Measurements from ENCODE around the gene ST7. TPM values are rescaled to one million over a fixed set of nuclear protein-coding genes. Genes with fewer than 3 reads are reported as not detected.

Gene ST7
- total RNA-seq, 1 experiment from 2014 or later: 27.2 TPM

DNA sequence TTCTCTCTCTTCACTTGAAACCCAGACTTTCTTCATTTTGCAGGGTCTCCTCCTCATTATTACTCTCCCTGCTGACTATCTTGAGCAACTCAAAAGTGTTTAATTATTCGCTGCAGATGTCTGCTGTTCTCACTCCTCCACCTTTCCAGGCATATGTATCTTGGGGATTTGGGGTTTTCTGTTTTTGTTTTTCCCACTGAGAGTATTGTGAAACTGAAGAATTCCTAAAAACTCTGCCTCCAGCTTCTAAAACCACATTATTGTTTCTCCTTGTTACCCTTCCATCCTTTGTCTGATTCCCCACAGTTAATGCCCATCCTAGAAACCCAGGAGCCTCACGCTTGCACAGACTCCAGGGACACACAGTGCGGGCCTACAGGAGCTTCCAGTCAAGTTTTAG is 318.3 kb downstream of the ST7 start:
- no peak for DNase-seq (ENCODE audit: low read depth)

DNA sequence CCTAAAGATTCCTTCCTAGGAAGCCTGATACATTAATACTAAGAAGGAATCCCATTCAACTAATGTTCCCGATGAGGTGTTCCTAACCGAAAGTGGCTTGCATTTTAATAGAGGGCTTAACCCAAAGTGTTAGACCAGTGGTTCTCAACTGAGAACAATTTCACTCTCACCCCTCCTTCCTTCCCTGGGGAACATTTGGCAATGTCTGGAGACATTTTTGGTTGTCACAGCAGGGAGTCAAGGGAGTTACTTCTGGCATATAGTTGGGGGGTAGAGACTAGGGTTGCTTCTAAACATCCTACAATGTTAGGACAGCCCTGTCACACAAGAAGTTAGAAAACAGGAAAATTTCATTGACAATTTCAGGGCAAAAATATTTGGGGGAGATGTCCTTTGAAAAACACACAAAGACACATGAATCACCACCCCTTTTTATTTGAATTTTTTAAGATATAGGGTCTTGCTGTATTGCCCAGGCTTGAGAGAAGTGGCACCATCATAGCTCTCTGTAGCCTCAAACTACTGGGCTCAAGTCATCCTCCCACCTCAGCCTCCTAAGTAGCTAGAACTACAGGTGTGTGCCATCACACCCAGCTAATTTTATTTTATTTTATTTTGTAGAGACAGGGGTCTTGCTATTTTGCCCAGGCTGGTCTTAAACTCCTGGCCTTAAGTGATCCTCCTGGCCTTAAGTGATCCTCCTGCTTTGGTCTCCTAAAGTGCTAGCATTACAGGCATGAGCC is 318.9 kb downstream of the ST7 start:
- no peak for DNase-seq (ENCODE audit: low read depth)

DNA sequence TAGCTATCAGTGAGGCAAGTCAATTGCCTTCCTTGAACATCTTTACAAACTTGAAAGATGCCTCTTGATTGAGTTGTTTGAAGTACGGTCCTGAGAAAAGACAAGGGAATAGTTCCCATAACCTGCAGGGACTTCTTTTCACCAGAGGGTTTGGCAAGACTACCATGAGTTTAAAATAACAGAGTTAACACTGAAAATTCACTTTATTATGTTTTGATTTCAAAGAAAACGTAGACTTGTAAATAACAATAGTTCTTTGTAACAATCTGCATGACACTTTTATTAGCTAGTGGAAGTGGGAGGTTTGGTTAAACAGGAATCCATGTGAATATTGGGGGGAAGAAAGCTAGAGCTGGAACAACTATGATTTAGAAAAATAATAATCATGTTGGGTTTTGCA is 320.0 kb downstream of the ST7 start:
- no peak for DNase-seq (ENCODE audit: low read depth)

DNA sequence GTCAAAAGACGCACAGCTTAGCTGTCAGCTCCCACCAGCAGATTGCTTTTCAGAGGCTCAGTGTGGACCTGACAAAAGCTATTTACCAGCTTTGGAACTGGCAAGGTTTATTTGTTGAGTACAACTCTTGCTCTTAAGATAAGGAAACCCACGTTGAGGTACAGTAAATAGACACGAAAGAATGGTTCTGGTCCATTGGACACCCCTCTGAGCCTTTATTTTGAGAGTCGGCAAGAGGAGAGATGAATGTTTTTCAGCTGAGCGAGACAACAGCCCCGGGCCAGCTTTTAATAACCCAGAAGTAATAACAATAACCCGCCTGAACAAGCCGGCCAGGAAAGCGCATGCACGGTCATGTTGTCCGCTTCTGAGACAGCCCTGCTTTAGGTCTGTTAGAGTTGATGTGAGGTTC is 320.5 kb downstream of the ST7 start:
- no peak for DNase-seq (ENCODE audit: low read depth)

DNA sequence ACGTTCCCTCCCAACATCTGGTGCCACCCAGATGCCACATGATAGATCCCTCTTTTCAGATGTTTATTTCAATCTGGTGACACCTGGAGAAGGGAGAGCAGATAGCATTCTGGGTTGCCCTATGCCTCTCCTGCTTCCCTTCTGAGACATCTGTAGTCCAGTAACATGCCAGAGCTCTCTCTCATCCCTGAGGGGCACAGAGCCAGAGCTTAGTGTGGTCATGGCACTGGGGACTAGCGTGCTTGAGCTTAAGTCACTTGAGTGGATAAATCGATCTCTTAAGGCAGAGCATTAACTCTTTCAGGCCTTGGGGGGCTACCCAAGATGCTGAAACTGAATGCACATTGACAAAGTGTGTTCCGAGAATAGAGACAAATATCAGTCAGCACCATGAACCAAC is 321.6 kb downstream of the ST7 start:
- no peak for DNase-seq (ENCODE audit: low read depth)

DNA sequence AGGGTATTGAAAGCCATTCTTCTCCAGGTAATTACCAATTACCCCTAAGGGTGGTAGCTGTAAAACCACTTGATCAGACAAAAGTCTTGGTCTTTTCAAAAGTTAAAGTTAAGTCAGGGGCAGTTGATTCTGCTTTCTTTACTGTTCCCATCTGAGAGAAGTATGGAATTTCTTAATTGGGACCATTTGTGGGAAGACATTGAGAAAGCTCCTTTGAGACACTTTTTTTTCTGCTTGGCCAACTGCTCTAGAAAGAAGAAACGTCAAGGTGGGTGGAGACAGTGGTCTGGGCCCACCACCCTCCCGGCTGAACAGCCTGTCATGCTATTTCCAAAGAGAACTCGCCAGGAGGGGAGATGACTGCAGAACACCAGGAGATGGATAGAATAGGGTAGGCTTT is 324.3 kb downstream of the ST7 start:
- no peak for DNase-seq (ENCODE audit: low read depth)

DNA sequence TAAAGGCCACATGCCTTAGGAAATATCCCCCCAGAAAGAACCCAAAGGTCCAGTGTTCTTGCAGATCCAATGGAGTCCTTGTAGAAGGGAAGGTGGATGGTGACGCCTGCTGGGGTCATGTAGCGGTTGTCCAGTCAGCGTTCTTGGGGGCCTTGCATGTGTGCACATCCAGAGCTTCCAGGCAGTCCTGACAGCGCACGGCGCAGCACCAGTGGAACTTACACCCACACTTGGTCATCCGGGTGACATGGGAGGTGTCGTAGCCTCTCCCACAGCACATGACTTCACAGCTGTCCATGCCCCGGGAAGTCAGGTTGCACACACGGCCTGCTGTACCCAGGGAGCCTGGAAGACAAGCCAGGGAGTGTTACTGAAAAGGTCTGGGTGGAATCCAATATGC is 324.7 kb downstream of the ST7 start:
- DNase-seq (ENCODE audit: low read depth): no peak

DNA sequence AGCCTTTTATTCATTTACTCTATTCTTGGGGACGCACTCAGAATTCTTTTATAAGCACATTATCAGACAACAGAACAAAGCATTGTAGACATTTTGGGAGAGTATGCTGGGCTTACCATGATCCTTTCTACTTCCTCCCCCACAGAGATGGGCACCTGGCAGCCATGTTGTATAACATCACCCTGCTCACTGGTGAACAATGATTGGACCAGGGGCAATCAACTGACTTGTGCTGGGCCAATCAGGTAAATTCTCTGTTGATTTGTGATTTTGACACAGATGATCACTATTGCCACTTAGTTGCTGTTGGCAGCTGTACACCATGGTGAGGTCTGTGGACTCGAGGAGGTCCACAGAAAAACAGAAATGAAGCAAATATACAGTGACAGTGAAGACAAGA is 325.9 kb downstream of the ST7 start:
- DNase-seq (ENCODE audit: low read depth): no peak

Other genes with a start within 250 kb of the ST7 start
- gene CAPZA2, start 90.9 kb upstream of the ST7 start, total RNA-seq (2014; rRNA removed; shearing (Covaris generic)): 126 and 214 TPM in 2 replicates

Measured in M059J (cell line).